ENCODE measurements around the gene OSBPL5. TPM values are rescaled to one million over a fixed set of nuclear protein-coding genes. Genes with fewer than 3 reads are reported as not detected.

Gene OSBPL5
- total RNA-seq, 1 experiment from 2014 or later, result 115 TPM

DNA sequence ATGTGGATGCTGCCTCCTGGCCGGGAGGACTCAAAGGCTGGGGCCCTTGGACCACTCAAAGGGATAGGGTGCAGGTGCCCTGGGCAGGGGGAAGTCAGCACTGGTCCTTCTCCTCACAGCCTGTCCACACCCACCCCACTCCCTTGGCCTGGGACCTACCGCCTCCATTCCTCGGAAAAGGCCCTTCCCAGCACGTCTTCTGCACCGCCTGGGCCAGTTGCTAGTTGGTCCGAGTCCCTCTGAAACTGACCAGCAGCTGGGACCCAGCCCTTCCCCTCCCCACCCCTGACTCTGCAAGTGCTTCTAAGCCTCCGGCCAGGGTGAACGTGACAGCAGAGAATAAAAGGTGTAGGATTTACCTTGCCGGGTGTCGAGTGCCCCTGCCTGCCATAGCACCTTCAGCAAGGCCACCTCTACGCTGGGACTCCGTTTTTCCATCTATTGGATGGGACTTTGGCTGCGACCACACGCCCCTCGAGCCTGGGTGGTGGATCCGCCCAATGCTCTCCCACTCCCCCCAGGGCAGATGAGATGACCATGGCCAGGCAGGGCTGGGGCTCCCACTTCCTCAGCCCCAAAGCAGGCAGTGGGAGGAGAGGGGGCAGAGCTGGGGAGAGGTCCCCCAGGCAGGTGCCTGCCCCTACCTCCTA, 37.3 kb downstream of the OSBPL5 start:
- DNase-seq (ENCODE audit: unreplicated experiment), result no peak
- Mint-ChIP-seq H3K4me3 (ENCODE audit: unreplicated experiment) (no peak overlapping the region), H3K36me3 (ENCODE audit: insufficient read depth, unreplicated experiment) (peaks cover 37% of the 10 kb centered on the region), H3K27me3 (ENCODE audit: insufficient read depth, unreplicated experiment) (no peaks in the 10 kb centered on the region), H3K9me3 (ENCODE audit: unreplicated experiment) (peaks cover 10% of the 10 kb centered on the region), H3K27ac (ENCODE audit: low read depth, unreplicated experiment) (no peak overlapping the region), H3K4me1 (ENCODE audit: insufficient read depth, unreplicated experiment) (peaks cover 36% of the 10 kb centered on the region)
- intact Hi-C loops (cut with micrococcal nuclease), result no loop called here
- BruUV-seq (replicated peaks), result no TSS peak
- TF ChIP-seq, protein P1, sequence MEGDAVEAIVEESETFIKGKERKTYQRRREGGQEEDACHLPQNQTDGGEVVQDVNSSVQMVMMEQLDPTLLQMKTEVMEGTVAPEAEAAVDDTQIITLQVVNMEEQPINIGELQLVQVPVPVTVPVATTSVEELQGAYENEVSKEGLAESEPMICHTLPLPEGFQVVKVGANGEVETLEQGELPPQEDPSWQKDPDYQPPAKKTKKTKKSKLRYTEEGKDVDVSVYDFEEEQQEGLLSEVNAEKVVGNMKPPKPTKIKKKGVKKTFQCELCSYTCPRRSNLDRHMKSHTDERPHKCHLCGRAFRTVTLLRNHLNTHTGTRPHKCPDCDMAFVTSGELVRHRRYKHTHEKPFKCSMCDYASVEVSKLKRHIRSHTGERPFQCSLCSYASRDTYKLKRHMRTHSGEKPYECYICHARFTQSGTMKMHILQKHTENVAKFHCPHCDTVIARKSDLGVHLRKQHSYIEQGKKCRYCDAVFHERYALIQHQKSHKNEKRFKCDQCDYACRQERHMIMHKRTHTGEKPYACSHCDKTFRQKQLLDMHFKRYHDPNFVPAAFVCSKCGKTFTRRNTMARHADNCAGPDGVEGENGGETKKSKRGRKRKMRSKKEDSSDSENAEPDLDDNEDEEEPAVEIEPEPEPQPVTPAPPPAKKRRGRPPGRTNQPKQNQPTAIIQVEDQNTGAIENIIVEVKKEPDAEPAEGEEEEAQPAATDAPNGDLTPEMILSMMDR (IDR thresholded peaks at IDR 0.05; ENCODE audit: unreplicated experiment), result no peak
- ChIA-PET POLR2A (interaction anchor here (5.4 kb wide), 1 partner anchor 14 kb away, joined by 179 read pairs; no protein-coding TSS in a partner anchor), CTCF (no interaction called here)

DNA sequence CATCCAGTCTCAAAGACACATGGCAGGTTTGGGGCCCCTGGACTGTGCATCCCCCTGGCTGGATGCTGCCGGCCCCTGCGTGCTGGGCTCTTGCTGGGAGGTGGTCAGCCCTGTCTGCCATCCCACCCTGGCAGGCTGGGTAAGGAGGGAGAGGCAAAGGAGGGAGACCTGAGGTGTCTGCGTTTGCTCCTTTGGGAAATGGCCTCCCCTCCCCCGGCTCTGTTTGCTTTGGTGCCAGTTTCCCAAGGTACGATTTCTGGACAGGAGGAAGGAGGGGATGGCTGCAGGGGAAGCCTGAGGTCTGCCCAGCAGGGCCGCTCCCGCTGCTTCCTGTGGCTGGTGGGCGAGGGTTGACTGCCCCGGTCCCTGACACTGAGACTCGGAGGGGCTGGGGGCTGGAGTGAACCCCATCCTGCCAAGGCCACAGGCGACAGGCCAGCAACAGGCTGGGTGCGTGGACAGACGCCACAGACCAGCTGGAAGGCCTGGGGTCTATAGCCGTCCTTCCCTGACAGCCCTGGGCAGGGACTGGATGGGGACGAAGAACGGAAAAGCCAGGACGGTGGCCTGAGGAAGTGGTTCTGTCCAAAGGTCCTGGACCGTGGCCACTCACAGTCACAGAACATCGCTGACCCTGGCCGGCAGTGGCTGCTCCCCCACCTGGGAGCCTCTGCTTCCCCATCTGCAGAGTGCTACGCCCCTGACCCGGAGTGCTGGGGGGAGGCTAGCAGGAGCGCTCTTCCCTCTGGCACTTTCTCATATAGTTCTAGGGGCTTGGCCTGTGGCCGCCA, 38.0 kb downstream of the OSBPL5 start:
- TF ChIP-seq, protein P1 (IDR thresholded peaks at IDR 0.05; ENCODE audit: unreplicated experiment), result no peak
- intact Hi-C loops (cut with micrococcal nuclease), result no loop called here
- Mint-ChIP-seq H3K27ac (ENCODE audit: low read depth, unreplicated experiment) (peak overlapping the region; percentile 79), H3K4me1 (ENCODE audit: insufficient read depth, unreplicated experiment) (peaks cover 36% of the 10 kb centered on the region), H3K9me3 (ENCODE audit: unreplicated experiment) (peaks cover 8% of the 10 kb centered on the region), H3K36me3 (ENCODE audit: insufficient read depth, unreplicated experiment) (peaks cover 42% of the 10 kb centered on the region), H3K4me3 (ENCODE audit: unreplicated experiment) (peak overlapping the region; percentile 90), H3K27me3 (ENCODE audit: insufficient read depth, unreplicated experiment) (no peaks in the 10 kb centered on the region)
- no peak for DNase-seq (ENCODE audit: unreplicated experiment)
- BruUV-seq (replicated peaks), result no TSS peak
- ChIA-PET POLR2A (interaction anchor here (0.7 to 5.4 kb wide), 7 partner anchors 8 to 252 kb away, joined by 3 to 179 read pairs (median 3); no protein-coding TSS in a partner anchor), CTCF (no interaction called here)

DNA sequence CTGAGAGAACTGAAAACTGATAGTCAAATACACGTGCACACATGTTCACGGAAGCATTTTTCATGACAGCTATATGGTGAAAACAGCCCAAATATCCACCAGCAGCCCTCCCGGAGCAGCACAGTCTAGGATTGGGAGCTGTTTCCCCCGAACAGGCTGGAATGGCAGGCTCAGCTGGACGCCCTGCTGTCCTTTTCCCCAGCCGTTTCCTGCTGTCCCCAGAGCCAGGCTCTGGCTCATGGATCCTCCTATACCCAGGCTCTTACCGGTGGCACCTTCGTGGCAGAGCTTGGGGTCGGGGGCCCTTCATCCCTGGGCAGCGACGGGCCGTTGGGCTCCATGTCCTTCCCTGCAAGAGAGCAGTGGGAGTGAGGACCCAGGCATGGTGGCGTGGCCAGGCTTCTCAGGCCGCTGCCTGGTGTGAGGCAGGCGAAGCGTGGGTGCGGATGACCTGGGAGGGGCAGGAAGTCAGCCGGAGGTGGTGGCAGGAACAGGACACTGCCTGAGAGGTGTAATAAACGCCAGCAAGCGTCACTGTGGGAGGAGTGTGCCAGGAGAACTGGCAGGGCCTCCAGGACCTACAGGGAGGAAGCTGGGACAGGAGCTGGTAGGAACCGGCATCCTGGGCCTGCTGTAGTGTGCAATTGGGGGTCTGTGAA, 38.8 kb downstream of the OSBPL5 start:
- no peaks in the 10 kb centered on the region for H3K9me3 Mint-ChIP-seq (ENCODE audit: unreplicated experiment)
- peak; percentile 94 for DNase-seq (ENCODE audit: unreplicated experiment)
- H3K36me3 Mint-ChIP-seq (ENCODE audit: insufficient read depth, unreplicated experiment), result peaks cover 48% of the 10 kb centered on the region
- peak overlapping the region; percentile 79 for H3K27ac Mint-ChIP-seq (ENCODE audit: low read depth, unreplicated experiment)
- no peaks in the 10 kb centered on the region for H3K27me3 Mint-ChIP-seq (ENCODE audit: insufficient read depth, unreplicated experiment)
- ChIA-PET POLR2A (interaction anchor here (0.7 to 5.4 kb wide), 10 partner anchors 9 to 253 kb away, joined by 3 to 179 read pairs (median 3); no protein-coding TSS in a partner anchor), CTCF (interaction anchor here (0.6 kb wide), 2 partner anchors 68 to 1547 kb away, joined by 3 read pairs; no protein-coding TSS in a partner anchor)
- H3K4me3 Mint-ChIP-seq (ENCODE audit: unreplicated experiment), result peak overlapping the region; percentile 90
- intact Hi-C loops (cut with micrococcal nuclease), result no loop called here
- TF ChIP-seq, protein P1 (IDR thresholded peaks at IDR 0.05; ENCODE audit: unreplicated experiment), result no peak
- BruUV-seq (replicated peaks), result TSS peak; percentile 67
- peaks cover 34% of the 10 kb centered on the region for H3K4me1 Mint-ChIP-seq (ENCODE audit: insufficient read depth, unreplicated experiment)

All from MCF 10A (cell line).